Effector CD4-positive, alpha-beta T cell (primary cell): ENCODE data around the gene USP6NL.

Experiments used
- DNase-seq: peaks from one replicate; pipeline ENCODE4 v3.0.0-alpha.2; 2020

Gene USP6NL

DNA sequence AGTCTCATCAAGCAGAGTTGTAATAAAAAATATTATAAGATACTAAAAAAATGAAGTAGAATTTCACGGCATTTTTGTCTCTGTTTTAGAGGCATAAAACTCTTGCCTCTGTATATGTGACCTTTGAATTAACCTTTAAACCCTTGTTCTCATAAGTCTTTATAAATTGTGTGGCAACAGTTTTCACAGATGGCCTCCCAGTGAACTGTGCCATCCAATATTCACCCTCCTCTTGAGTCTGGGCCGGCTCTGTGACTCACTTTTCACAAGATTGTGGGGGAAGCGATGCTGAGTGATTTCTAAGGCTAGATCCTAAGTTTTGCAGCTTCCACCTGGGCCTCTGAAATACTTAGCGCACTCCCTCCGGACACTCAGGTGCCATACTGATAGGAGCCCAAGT lies 4.6 kb upstream of the USP6NL start:
- no peak for DNase-seq

DNA sequence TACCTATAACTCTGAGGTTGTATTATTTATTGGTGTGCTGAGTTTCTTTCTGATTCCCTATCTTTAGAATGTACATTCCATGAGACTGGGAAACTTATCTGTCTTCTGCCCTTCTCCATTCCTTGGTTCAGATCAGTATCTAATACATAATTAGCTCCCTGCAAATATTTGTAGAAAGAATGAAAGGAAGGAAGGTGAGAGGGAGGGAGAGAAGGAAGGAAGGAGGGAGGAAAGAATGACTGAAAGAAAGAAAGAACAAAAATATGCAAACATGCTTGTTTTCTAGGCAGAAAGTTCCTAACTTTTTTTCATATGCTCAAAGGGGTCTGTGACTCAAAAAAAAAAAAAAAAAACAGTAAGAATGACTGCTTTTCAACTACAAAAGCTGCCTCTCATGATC lies 3.9 kb upstream of the USP6NL start:
- no peak for DNase-seq

DNA sequence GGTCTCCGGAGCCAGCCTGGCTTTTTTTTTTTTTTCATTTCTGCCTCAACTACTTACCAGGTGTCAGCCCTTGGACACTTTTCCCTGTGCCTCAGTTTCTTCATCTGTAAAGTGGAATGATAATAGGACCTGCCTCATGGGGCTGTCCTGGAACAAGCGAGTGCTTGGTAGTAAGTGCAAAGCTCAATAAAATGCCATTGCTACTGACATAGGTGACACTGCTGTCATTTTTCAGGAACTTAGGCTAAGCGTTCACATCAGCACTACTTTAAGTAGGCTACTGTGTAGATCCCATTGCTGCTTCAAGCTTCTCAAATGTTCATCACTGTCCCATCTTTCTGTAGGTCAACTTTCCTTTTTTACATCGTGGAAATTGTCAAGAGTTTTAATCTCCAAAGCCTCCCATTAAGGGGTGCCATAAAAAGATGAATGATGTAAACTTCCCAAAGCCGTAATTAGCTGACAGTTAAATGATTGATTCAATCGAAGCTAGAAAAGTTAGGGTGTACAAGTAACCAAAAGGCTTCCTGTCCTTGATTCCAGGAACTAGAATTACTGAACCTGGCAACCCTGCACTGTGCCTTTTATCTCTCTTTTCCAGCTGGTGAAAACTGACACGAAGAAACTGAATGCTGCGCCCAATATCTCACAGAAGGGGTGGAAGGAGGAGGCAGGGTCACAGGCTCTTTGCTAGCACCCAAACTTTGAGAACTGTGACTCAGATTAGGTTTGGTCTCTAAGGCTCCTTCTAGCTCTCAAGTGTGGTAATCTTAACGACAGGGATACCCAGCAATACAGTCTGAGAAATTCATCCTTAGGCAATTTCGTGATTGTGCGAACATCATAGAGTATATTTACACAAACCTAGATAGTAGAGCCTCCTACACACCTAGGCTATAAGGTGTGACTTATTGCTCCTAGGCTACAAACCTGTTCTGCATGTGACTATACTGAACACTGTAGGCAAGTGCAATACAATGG lies 861 bp upstream of the USP6NL start:
- DNase-seq: no peak

DNA sequence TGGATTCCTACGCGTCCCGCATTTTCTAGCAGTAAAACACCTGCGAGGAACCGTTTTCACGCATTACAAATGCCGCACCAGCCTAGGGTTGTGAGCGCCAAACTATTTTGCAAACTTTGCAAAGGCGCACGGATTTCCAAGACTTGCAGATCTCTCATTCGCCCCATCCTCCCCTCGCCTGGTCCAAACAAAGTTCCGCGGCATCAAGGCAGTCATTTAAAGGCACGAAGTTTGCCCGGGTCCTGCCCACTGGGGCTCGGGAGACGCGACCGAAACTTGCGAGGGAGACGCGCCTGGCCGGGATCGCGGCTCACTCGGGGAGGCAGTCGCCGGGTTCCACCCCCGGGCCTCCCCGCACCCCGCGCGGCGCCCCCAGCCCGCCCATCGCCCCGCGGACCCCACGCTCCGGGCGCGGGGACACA lies 613 bp downstream of the USP6NL start:
- no peak for DNase-seq

DNA sequence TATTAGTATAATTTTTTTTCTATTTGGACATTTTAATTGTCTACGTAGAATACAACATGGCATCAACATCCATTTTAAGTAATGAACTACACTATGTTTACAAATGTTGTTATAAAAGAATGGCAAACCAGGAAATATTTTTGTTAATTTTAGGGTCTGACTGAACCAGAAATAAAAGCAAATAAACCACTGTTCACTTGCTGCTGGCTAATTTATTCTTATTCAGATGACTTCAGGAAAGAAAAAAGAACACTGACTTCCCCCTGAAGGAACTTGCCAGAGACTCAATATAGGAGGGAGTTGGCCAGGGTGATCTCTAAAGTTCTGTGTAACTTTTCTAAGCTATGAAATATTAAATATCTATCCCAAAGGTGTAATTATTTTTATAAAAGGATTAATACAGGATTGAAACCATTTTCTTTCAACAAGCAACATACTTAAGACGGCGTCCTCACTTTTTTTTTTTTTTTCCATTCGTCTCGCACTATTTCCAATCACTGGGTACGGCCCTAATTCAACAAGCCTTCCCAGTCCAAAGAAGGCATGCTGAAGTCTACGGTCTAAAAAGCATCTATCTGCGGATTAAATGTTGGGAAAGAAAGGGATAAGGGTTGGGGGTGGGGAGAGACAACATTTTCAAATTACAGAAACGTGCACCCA lies 1.2 kb downstream of the USP6NL start:
- no peak for DNase-seq

DNA sequence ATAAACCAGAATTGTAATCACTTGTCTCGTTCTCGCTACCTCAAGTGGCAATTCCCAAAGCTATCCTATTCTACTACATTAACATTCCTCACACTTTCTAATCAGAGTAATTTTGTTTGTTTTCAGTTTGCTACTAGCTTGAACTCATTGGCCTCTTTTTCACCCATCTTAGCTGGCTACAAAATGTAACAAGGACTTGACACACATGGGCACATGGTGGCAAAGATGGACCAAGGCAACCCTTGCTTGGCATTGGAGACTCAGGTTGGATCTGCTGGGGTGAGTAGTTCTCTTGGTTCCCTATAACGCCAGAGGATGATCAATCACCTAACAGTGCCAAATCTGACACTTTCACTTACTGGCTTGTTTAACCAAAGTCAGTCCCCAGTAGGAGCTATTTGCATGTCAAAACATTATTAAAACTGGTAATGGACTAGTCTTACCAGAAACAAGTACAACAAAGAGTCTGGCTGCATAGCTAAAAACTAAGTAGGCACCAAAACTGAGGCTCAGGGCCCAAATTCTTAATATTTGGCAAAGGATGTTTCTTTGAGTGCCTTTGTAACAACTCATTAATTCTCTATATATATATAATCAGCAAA lies 1.9 kb downstream of the USP6NL start:
- no peak for DNase-seq

DNA sequence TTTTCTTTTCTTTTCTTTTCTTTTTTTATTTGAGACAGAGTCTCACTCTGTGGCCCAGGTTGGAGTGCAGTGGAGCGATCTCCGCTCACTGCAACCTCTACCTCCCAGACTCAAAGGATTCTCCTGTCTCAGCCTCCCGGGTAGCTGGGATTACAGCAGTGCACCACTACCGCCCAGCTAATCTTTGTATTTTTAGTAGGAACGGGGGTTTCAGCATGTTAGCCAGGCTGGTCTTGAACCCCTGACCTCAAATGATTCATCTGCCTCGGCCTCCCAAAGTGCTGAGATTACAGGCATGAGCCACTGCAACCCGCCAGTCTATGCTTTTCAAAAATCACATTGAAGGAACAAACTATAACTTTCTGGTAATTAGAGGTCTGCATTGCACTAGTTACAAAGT lies 2.4 kb downstream of the USP6NL start:
- DNase-seq: no peak

DNA sequence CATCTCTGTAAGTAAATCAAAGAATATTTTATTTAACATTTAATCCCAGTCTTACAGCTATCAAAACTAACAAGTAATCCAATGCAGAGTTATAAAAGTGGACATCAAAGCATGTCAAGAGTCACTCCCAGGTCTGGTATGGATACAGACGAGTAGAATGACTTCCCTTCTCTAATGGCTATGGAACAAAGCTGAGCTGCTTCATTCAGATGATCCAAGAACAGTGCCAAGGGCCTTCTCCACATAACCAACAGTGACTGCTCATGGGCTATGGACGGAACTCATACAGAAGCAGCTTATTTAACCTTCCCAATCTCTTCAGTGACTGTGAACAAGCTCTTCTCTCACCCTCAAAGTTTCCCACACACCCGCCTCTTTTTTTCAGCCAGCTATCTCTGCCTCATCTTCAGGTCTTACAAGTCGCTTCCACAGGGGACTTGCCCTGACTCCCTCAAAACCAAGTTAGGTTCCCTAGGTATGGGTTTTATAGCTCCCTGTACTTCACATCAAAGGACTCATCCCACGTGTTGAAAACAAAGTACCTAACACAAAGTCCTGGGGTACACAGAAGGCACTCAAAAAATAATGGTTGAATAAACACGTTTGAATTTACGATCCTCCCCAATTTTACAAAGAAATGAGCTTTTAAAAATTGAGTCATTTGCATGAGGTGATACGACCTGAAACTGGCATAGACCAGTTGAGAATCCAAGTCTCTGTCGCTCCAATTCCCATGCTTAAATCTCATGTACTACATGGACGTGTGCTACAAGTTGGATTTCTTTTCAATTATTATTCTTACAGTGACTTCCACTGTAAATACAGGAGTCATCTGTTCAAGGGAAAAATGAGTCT lies 3.1 kb downstream of the USP6NL start:
- DNase-seq: no peak

DNA sequence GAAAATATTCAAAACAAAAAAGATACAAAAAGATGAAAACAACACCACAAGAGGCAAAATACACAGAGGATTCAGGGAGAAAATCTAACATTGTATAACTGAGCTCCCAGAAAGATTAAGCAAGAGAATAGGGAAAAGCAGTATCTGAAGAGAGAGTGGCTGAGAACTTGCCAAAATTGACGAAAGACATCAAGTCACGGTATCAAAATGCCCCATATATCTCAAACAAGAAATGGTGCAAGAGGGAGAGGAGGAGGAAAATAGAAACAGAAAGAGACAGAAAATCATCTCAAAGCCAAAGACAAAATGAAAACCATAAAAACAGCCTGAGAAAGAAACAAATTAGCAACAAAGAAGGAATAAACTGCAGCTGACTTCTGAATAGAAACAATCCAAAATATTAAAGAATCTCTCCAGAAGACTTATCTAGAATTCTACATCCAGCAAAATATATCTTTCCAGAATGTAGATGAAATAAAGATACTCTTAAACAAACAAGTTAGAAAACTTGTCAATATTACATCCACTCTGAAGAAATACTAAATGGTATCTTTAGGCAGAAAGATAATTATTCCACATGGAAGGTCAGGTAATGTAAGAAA lies 5.5 kb downstream of the USP6NL start:
- DNase-seq: no peak

DNA sequence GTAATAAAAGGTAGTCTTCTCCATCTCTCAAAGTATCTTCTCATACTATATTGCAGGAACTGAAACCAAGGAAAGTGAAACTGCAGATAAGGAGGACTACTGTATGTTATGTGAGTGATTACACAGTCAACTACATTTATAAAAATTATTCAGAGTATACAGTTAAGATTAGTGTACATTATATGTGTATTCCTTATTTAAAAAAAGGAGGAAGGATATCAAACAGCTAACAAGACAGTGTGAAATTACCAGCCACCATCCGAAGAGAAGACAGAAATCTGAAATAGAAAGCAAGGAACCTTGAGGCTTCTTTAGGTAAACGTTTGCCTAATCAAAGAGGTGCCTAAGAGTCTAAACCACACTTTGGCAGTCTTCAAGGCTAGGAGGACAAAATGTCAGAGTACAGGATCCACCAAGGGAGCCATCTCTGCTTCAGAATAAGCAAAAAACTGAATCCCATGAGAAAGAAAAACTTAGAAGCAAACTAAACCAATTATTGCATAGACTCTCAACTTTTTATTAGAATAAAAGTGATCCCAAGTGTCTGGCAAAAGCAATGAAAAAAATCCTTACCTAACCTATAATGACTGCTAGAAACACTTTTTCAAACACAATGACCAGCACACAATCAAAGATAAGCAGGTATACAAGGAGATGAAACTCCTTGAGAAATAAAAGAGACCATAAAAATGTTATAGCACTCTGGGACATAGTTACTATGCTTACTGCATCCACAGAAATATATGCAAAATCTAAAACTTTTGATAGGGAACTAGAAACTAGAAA lies 6.4 kb downstream of the USP6NL start:
- no peak for DNase-seq

DNA sequence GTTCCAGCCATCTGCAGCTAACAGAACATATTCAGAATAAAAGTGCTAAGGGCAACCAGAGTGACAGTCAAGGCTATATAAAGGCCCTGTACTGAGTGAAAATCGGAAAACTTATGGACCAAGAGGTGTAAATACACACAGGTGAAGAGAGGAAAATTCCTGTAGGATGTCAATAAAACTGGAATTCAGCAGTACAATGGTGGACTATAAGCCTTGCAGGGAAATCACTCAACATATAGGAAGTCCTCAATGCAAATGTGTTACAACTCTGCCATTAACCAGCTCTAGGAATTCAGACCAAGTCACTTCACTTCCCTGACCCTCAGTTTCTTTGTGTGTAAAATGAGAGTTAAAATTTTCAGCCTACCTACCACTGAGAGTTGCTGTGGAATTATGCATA lies 7.7 kb downstream of the USP6NL start:
- DNase-seq: no peak

DNA sequence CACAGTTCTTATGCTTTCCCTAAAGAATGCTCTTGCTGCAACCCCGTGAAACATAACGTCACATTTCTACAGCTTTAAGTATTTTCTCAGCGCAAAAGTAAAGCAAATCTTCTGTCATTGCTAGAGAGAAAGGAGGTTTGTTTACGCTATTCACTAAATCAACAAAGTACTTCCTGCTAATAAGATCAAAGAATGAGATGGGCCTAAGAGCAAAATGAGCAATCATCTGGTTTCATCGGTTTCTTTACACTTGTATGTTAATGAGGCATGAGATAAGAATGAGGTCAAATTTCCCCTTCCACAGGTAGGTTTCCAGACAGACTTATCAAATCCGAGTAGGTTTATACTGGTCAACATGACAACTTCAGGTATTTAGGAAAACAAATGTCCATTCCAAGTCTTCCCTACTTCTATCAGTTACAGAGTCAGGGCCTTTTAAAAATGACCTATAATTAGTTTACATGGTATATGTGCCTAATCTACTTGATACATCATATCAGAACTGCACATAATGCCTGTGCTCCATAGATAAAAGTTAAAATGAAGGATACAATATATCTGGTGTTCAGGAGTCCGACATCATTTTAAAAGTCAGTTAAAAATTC lies 8.4 kb downstream of the USP6NL start:
- DNase-seq: no peak

DNA sequence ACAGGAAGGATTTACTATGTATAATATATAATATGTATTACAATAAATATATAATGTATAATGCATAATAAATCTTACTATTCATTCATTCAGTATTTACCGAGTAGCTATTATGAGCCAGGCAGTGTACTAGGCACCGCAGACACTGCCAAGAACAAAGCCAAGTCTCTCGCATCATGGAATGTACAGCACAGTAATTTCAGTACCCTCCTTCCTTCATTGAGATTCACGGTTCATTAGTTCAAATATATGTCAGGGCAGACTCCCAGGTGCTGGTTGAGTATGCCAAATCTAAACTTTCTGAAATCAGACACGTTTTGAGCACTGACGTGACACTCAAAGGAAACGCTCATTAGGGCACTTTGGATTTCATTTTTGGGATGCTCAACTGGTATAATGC lies 9.1 kb downstream of the USP6NL start:
- no peak for DNase-seq

DNA sequence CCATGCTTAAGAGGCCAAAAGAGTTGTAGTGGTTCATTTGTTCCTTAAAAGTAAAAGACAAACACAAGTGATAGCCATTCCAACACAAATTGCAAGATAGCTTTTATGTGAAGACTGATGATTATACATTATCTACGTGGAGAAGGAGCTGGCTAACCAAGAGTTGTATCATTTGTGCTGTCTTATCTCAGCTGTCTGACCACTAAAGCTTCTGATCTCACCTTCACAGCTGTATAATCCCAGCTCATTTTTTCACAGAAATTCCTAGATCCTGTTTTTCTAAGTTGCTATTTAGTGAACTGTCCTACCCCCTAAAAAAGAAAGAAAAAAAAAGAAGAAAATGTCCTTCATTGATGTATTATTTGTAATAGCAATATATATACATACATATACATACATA lies 9.8 kb downstream of the USP6NL start:
- no peak for DNase-seq

DNA sequence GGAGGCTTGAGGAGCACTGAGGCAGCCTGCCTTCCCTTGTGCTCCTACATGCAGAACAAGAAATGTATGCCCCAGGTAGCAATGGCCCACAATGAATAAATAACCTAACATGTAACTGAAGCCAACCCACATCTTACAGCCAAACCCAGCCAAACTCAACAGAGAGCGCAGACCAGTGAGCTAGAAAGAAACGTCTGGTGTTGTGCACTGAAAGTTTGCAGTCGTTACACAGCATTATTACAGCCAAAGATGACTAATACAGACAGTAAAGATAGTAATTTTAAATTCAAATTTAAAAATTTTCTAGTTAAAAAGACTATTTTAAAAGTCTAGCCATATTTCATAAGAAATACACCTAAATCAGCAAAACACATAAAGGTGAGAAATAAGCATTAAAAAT lies 11.2 kb downstream of the USP6NL start:
- DNase-seq: no peak

DNA sequence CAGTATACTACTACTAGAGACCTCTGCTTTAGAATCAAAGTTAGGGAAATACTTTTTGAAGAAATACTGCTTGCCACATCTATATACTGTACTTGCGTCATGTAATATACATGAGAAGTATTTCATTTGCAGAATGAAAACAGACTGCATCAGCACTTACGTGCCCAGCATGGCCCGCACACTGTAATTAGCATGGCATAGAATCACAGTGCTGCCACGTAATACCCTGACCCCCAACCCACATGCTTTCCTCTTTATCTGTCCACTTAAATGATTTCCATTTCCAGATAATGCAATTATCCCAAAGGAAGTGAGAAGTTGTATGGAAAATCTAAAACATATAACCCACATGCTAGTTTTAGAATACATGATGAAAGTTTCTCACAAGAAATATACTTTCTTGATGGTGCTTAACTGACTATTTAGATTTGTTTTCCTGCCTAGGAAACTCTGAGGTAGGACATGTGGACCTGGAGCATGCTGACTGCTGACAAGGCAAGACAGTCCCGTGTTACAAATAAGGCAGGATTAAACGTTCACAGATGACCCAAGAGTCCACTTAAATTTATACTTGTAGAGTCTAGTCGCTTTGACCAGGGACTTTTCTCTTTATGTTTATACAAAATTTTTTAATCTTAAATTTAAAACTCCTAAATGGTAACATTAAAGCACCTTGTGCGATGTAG lies 12.6 kb downstream of the USP6NL start:
- no peak for DNase-seq

DNA sequence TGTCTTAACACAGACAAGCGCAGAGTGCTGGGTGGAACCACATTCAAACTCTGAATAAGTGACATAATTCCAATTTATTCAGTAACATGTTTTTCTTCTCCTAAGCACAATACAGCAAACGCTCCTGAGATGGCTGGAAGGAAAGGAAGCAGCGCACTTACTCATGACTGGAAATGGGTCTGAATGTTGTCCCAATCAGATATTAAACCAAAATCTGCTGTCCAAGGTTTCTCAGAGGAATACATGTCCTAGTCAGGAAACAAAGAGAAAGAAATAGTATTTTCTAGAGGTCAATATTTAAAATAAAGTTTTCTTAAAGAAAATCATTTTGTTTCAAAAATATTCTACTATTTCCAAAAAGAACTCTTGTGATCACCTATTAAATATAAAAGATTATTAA lies 14.0 kb downstream of the USP6NL start:
- no peak for DNase-seq

DNA sequence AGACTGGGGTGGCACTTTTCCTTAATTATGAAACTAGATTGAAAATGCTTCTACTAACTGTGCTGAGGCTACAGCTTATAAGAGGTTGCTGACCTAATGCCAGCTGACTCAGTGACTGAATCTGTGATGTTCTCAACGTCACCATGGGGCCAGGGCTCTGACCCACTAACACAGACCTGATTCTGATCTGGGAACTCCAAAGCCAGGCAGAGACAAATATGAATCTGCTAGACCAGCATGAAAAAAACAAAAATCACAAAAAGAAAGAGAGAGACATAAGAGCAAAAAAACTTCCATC lies 16.1 kb downstream of the USP6NL start:
- no peak for DNase-seq

DNA sequence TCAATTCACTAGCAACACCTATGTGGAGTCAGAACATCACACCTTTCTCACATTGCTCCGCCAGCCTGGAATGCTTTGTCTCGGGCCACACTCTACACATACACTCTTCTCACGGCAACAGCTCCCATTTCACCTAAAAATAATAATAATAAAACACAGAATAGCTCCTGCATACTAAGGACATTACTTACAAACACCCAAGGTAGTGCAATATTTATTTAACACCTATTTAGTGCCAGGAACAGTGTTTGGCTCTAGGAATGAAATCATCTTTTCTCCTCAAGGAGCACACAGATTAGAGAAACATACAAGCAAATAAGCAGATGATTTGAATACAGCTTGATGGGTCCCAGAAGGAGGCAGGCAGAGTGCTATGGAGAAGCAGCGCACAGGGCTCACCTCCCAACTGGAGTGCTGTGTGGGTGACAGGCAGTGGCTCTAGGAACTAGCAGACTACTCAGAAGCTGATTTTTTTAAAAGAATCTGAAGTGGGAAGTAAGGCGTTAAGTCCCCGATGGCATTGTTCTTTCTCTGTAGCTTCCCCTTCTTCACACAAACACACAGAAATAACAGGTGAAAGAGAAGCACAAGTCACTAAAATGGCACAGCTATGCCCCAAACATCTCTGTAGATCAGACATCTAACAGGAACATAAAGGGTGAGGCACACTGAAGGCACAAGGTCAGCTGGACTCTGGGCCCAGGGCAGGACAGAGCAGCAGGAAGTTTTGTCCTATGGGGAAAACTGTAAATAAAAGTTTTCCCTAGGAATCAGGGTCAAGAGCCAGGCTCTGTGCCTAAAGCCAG lies 16.7 kb downstream of the USP6NL start:
- DNase-seq: no peak

DNA sequence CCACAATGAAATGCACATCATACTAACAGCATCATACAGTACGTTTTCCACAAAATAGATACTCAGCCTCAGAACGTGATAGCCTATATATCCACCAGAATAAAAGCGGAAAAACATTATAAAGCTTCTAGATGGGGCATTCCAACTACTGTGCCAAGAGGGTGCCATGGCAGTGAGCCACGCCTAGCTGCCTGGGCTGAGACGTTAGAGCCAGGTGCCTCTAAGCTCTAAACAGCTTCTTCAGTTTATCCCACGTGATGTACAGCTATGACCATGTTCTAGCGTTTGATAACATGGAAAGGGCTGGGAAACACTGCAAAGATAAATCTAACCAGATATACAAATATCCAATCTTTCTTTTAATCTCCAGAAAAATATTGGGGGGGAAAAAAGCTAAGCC lies 17.8 kb downstream of the USP6NL start:
- DNase-seq: no peak
